Fibroblast of the aortic adventitia (primary cell): ENCODE results near the gene RAB40C. TPM values are rescaled to one million over a fixed set of nuclear protein-coding genes. Genes with fewer than 3 reads are reported as not detected.

Experiments used
- DNase-seq: peaks from one replicate; pipeline ENCODE4 v3.0.0-alpha.2; 2010; ENCODE audit warnings: low read depth
- H3K4me3 ChIP-seq: 2 replicates; pipeline ENCODE4 v1.5.1; 2011; ENCODE audit warnings: low read depth, mild to moderate bottlenecking, control low read depth, low read length, moderate library complexity
- small RNA-seq: library from RNA; depleted of rRNA; stranded (forward); fragments of <200 nt; gene quantifications from one replicate; pipeline ENCODE3, GENCODE V24; 2012
- total RNA-seq: library from RNA; depleted of rRNA; stranded (reverse); fragments of >200 nt; gene quantifications from 2 replicates; pipeline ENCODE4 v1.2.3, GENCODE V29; 2012; ENCODE audit warnings: low replicate concordance
- TF ChIP-seq, protein P1 (sequence below): IDR thresholded peaks from 2 replicates; pipeline ENCODE4 v1.5.1; 2011; ENCODE audit warnings: mild to moderate bottlenecking, low read length, control low read depth, inconsistent platforms; ENCODE audit not compliant: insufficient read depth

Gene RAB40C
- total RNA-seq, 1 donor, result 12.0 TPM

DNA sequence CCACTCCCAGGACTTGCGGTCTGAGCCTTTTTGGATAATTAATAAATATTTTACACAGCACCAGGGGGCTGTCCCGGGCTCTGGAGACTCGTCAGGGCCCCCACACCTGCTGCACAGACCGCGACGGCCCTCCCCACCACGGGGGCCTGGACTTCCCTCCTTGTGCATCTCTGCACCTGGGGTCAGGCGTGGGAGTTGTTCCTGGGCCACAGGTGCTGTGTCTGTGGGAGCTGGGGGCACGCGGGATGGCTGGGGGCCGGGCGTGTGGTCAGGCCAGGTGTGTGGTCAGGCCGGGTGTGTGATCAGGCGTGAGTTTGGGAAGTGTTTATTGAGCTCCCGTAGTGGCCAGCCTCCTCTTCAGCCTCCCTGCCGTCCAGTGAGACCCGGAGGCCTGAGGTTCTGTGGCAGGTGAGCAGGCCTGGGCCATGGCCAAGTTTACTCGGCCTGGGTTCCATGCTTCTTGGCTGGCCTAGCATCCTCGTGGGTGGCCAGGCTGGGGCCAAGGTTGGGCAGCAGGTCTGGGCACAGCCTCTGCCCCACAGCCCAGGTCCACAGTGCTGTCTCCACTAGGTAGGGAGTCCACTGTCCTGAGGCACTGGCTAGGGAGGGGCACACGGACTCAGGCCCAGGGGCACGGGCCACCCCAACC is 88.5 kb downstream of the RAB40C start:
- TF ChIP-seq, protein P1, sequence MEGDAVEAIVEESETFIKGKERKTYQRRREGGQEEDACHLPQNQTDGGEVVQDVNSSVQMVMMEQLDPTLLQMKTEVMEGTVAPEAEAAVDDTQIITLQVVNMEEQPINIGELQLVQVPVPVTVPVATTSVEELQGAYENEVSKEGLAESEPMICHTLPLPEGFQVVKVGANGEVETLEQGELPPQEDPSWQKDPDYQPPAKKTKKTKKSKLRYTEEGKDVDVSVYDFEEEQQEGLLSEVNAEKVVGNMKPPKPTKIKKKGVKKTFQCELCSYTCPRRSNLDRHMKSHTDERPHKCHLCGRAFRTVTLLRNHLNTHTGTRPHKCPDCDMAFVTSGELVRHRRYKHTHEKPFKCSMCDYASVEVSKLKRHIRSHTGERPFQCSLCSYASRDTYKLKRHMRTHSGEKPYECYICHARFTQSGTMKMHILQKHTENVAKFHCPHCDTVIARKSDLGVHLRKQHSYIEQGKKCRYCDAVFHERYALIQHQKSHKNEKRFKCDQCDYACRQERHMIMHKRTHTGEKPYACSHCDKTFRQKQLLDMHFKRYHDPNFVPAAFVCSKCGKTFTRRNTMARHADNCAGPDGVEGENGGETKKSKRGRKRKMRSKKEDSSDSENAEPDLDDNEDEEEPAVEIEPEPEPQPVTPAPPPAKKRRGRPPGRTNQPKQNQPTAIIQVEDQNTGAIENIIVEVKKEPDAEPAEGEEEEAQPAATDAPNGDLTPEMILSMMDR, result no peak
- no peak for DNase-seq

More for the DNA sequence above, 88.5 kb downstream of the RAB40C start:
- no peak overlapping the region for H3K4me3 ChIP-seq

Small RNA genes lying within 50 kb of the gene (small RNA-seq; reads per million reads assigned to genes)
- gene MIR3176 (not detected), gene Z98883.1 (not detected)

Other genes starting within 250 kb of the RAB40C start
- 13.4 and 26.4 TPM in 2 replicates for gene AXIN1, start 237.3 kb upstream of the RAB40C start, total RNA-seq
- gene MRPL28, start 219.5 kb upstream of the RAB40C start, total RNA-seq, result 49.3 and 83.6 TPM in 2 replicates
- 25.2 and 51.2 TPM in 2 replicates for gene PGAP6, start 208.1 kb upstream of the RAB40C start, total RNA-seq
- 35.8 and 75.8 TPM in 2 replicates for gene NME4, start 192.9 kb upstream of the RAB40C start, total RNA-seq
- 6.1 and 8.1 TPM in 2 replicates for gene DECR2, start 188.2 kb upstream of the RAB40C start, total RNA-seq
- 14.7 and 24.4 TPM in 2 replicates for gene RAB11FIP3, start 164.4 kb upstream of the RAB40C start, total RNA-seq
- 31.6 and 43.9 TPM in 2 replicates for gene CAPN15, start 62.4 kb upstream of the RAB40C start, total RNA-seq
- gene PRR35, start 29.7 kb upstream of the RAB40C start, total RNA-seq, result not detected in 2 replicates
- gene NHLRC4, start 23.1 kb upstream of the RAB40C start, total RNA-seq, result 2.0 and 2.5 TPM in 2 replicates
- gene PIGQ, start 20.1 kb upstream of the RAB40C start, total RNA-seq, result 20.7 and 29.1 TPM in 2 replicates
- 0.18 and 0.25 TPM in 2 replicates for gene WFIKKN1, start 40.9 kb downstream of the RAB40C start, total RNA-seq
- gene METTL26, start 46.2 kb downstream of the RAB40C start, total RNA-seq, result 85.0 and 86.0 TPM in 2 replicates
- 13.3 and 22.4 TPM in 2 replicates for gene MCRIP2, start 51.8 kb downstream of the RAB40C start, total RNA-seq
- gene WDR90, start 59.3 kb downstream of the RAB40C start, total RNA-seq, result 12.7 and 25.0 TPM in 2 replicates
- 24.4 and 34.5 TPM in 2 replicates for gene RHOT2, start 78.1 kb downstream of the RAB40C start, total RNA-seq
- 1.6 and 3.2 TPM in 2 replicates for gene RHBDL1, start 85.6 kb downstream of the RAB40C start, total RNA-seq
- 88.9 and 112 TPM in 2 replicates for gene STUB1, start 90.3 kb downstream of the RAB40C start, total RNA-seq
- 32.0 and 42.8 TPM in 2 replicates for gene JMJD8, start 94.3 kb downstream of the RAB40C start, total RNA-seq
- 8.1 and 8.3 TPM in 2 replicates for gene WDR24, start 100.3 kb downstream of the RAB40C start, total RNA-seq
- gene FBXL16, start 115.7 kb downstream of the RAB40C start, total RNA-seq, result under 0.01 TPM in 1 of 2 replicates, not detected in the other
- gene METRN, start 125.1 kb downstream of the RAB40C start, total RNA-seq, result 30.7 and 38.8 TPM in 2 replicates
- 21.8 and 70.1 TPM in 2 replicates for gene ANTKMT, start 131.1 kb downstream of the RAB40C start, total RNA-seq
- 1.1 and 1.8 TPM in 2 replicates for gene CCDC78, start 136.4 kb downstream of the RAB40C start, total RNA-seq
- gene HAGHL, start 137.0 kb downstream of the RAB40C start, total RNA-seq, result 10.6 and 21.1 TPM in 2 replicates
- gene CIAO3, start 150.9 kb downstream of the RAB40C start, total RNA-seq, result 20.0 and 24.7 TPM in 2 replicates
- gene MSLN, start 170.7 kb downstream of the RAB40C start, total RNA-seq, result not detected in 2 replicates
- 14.5 and 20.3 TPM in 2 replicates for gene RPUSD1, start 198.3 kb downstream of the RAB40C start, total RNA-seq
- 3.6 and 20.0 TPM in 2 replicates for gene CHTF18, start 198.6 kb downstream of the RAB40C start, total RNA-seq
- not detected in 2 replicates for gene GNG13, start 210.7 kb downstream of the RAB40C start, total RNA-seq